ENCODE results near the gene MOB3C.

- TF ChIP-seq SUZ12 (IDR thresholded peaks at IDR 0.05; ENCODE audit: extremely low read depth, insufficient read depth, insufficient read length) (no peak), YY1 (IDR thresholded peaks at IDR 0.05; ENCODE audit: insufficient read depth, insufficient read length) (no peak), ZNF274 (IDR thresholded peaks at IDR 0.05; ENCODE audit: low read depth, low read length) (no peak)
Observed at GRCh38 chr1:46596036-46596435, 20.6 kb downstream of the MOB3C start.
